Gastrocnemius medialis (tissue), 4 donors: ENCODE measurements around the gene NUDT22. TPM values are rescaled to one million over a fixed set of nuclear protein-coding genes. Genes with fewer than 3 reads are reported as not detected.

Experiments
- ATAC-seq, 2 donors: fragments of 150-250 bp; one replicate each; pipeline ENCODE4 v1.9.1; 2016
- DNase-seq, 2 donors: peaks; one replicate each; pipeline ENCODE4 v3.0.0-alpha.2; 2019
- H3K27ac ChIP-seq, 4 donors: fragments of 200-600 bp; sonication (generic); 1 replicate in 1 of 4; 2 replicates in 3 of 4; pipeline ENCODE4 v1.5.1; 2016 to 2018; ENCODE audit warnings: mild to moderate bottlenecking in 2 of 4, moderate library complexity in 1 of 4
- H3K27me3 ChIP-seq, 3 donors: fragments of 200-600 bp; sonication (generic) in 2 of 3; 1 replicate in 1 of 3; 2 replicates in 2 of 3; pipeline versions ENCODE4 v1.5.1 to v1.6.0; 2016 to 2019; ENCODE audit warnings: mild to moderate bottlenecking in 1 of 3, moderate library complexity in 1 of 3
- H3K36me3 ChIP-seq, 2 donors: fragments of 200-600 bp; sonication (generic) in 1 of 2; one replicate each; pipeline ENCODE4 v1.5.1; 2017 to 2018
- H3K4me1 ChIP-seq, 2 donors: fragments of 200-600 bp; sonication (generic) in 1 of 2; one replicate each; pipeline ENCODE4 v1.5.1; 2016 to 2017; ENCODE audit warnings: mild to moderate bottlenecking in 2 of 2
- H3K4me3 ChIP-seq, 4 donors: fragments of 200-600 bp; sonication (generic) in 3 of 4; 1 replicate in 1 of 4; 2 replicates in 3 of 4; pipeline ENCODE4 v1.5.1; 2016 to 2019; ENCODE audit warnings: mild to moderate bottlenecking in 2 of 4
- H3K9me3 ChIP-seq, 3 donors: fragments of 200-600 bp; sonication (generic) in 2 of 3; 1 replicate in 1 of 3; 2 replicates in 2 of 3; pipeline ENCODE4 v1.5.1; 2016 to 2019
- CTCF ChIP-seq, 5 experiments: fragments of 450-650 bp in 3 of 5; fragments of 200-600 bp in 2 of 5; sonication (generic) in 2 of 5; IDR thresholded peaks in 4 of 5; conservative IDR thresholded peaks in 1 of 5; 1 replicate in 4 of 5; 2 replicates in 1 of 5; pipeline ENCODE4 v1.5.1; 2016 to 2019; ENCODE audit warnings: antibody characterized with exemption in 5 of 5, mild to moderate bottlenecking in 3 of 5, moderate library complexity in 3 of 5
- POLR2A ChIP-seq, 2 donors: fragments of 450-650 bp; IDR thresholded peaks; one replicate each; pipeline ENCODE4 v1.6.1; 2017; ENCODE audit warnings: antibody characterized with exemption in 2 of 2, mild to moderate bottlenecking in 2 of 2, moderate library complexity in 2 of 2
- in situ Hi-C, 4 donors: fragments of 200-750 bp; cut with MboI; loops; one replicate each; pipeline versions ENCODE4 v1.15.0 to v1.8.0; 2017; ENCODE audit warnings: low sequenced_read_pairs in 4 of 4
- intact Hi-C: fragments of 100-400 bp; cut with DNase I; formaldehyde crosslinking; loops from one replicate; pipeline ENCODE4 v1.15.1; 2023; ENCODE audit warnings: low total_unique reads
- total RNA-seq, 4 donors: library from RNA; depleted of rRNA; stranded (reverse); fragments of >200 nt; gene quantifications; one replicate each; pipeline versions ENCODE4 v1.1.0 to v1.2.3, GENCODE V29; 2016

The NUDT22 gene
- total RNA-seq, 4 donors from 2014 or later: 32.3 to 70.7 (median 53.4) TPM

GRCh38 chr11:64227405-64227956 lies 1.4 kb downstream of the NUDT22 start:
- peak overlapping the region; percentile 95 to 99 (median 96) for H3K27ac ChIP-seq
- no peaks in the 10 kb centered on the region for H3K27me3 ChIP-seq
- no peak for DNase-seq
- intact Hi-C loops: loop anchor here (2.0 to 5.0 kb wide), 2 partner anchors 41 to 60 kb away; partner anchors contain the start of genes MACROD1 and STIP1
- in situ Hi-C loops: no loop called here
- H3K36me3 ChIP-seq: no peaks in the 10 kb centered on the region
- H3K4me1 ChIP-seq: peaks cover 47 to 53% of the 10 kb centered on the region in 2 donors
- H3K4me3 ChIP-seq: peak overlapping the region; percentile 86 to 92 (median 88)
- TF ChIP-seq CTCF (IDR thresholded peaks at IDR 0.05 in 4 of 5, conservative IDR thresholded peaks at IDR 0.05 in 1 of 5) (no peak), POLR2A (IDR thresholded peaks at IDR 0.05) (no peak)
- no peaks in the 10 kb centered on the region for H3K9me3 ChIP-seq
- no peak for ATAC-seq

GRCh38 chr11:64229090-64229743 lies 3.1 kb downstream of the NUDT22 start:
- no peaks in the 10 kb centered on the region for H3K27me3 ChIP-seq
- intact Hi-C loops: loop anchor here (5.0 kb wide), 1 partner anchor 62 kb away; the partner anchor contains the start of gene MACROD1
- TF ChIP-seq CTCF (IDR thresholded peaks at IDR 0.05 in 4 of 5, conservative IDR thresholded peaks at IDR 0.05 in 1 of 5): no peak
- no peak for TF ChIP-seq POLR2A (IDR thresholded peaks at IDR 0.05)
- DNase-seq (no peak), ATAC-seq (no peak)
- in situ Hi-C loops: no loop called here
- peak overlapping the region; percentile 90 to 97 (median 92) for H3K27ac ChIP-seq
- no peaks in the 10 kb centered on the region for H3K9me3 ChIP-seq
- peak overlapping the region in 3 of 4 donors; percentile 64 to 84 (median 76) for H3K4me3 ChIP-seq
- peaks cover 49 to 50% of the 10 kb centered on the region in 2 donors for H3K4me1 ChIP-seq
- no peaks in the 10 kb centered on the region for H3K36me3 ChIP-seq

GRCh38 chr11:64229744-64230170 lies 3.7 kb downstream of the NUDT22 start:
- intact Hi-C loops: loop anchor here (5.0 kb wide), 1 partner anchor 62 kb away; the partner anchor contains the start of gene MACROD1
- Histone ChIP-seq H3K27ac (peak overlapping the region; percentile 90 to 97 (median 92)), H3K4me3 (peak overlapping the region; percentile 64 to 90 (median 80)), H3K36me3 (no peaks in the 10 kb centered on the region), H3K9me3 (no peaks in the 10 kb centered on the region), H3K4me1 (peaks cover 44 to 48% of the 10 kb centered on the region in 2 donors), H3K27me3 (no peaks in the 10 kb centered on the region)
- in situ Hi-C loops: no loop called here
- DNase-seq: no peak
- no peak for ATAC-seq
- TF ChIP-seq CTCF (IDR thresholded peaks at IDR 0.05 in 4 of 5, conservative IDR thresholded peaks at IDR 0.05 in 1 of 5) (no peak), POLR2A (IDR thresholded peaks at IDR 0.05) (no peak)

- ATAC-seq (peak; percentile 60 to 72), DNase-seq (peak; percentile 86 to 90)
- H3K9me3 ChIP-seq: no peaks in the 10 kb centered on the region
- in situ Hi-C loops (no loop called here), intact Hi-C loops (no loop called here)
- peaks cover 43 to 46% of the 10 kb centered on the region in 2 donors for H3K4me1 ChIP-seq
- TF ChIP-seq CTCF (IDR thresholded peaks at IDR 0.05 in 4 of 5, conservative IDR thresholded peaks at IDR 0.05 in 1 of 5): no peak
- peak; percentile 48 to 50 for TF ChIP-seq POLR2A (IDR thresholded peaks at IDR 0.05)
- H3K36me3 ChIP-seq: no peaks in the 10 kb centered on the region
- peak within 1 kb of the TSS; percentile 64 to 90 (median 80) for H3K4me3 ChIP-seq
- H3K27ac ChIP-seq: peak within 1 kb of the TSS; percentile 90 to 97 (median 92)
- H3K27me3 ChIP-seq: no peaks in the 10 kb centered on the region
These were observed 4.3 kb downstream of the NUDT22 start, which contains the start of gene DNAJC4 for GRCh38 chr11:64230171-64230984. Gene DNAJC4 (plus strand): TSS chr11:64230548. CDS start chr11:64230855, 307 bp downstream.
